Stimulated activated CD8-positive, alpha-beta memory T cell treated with anti-CD3 and anti-CD28 coated beads, Interleukin-15, amount 100 ng/mL, for 24 hours (primary cell): ENCODE results near the gene EEF1AKMT4.

Source experiments
- DNase-seq: peaks from one replicate; pipeline ENCODE4 v3.0.0-alpha.2; 2020; ENCODE audit warnings: low read depth

EEF1AKMT4 gene

GRCh38 chr3:184235381-184236032, 14.0 kb upstream of the EEF1AKMT4 start:
- DNase-seq: no peak

- DNase-seq: no peak
These were observed 13.4 kb upstream of the EEF1AKMT4 start for GRCh38 chr3:184236033-184236410.

- DNase-seq: no peak
These were observed 12.8 kb upstream of the EEF1AKMT4 start for GRCh38 chr3:184236636-184237035.

- DNase-seq: no peak
These were observed 12.3 kb upstream of the EEF1AKMT4 start for GRCh38 chr3:184237211-184237610.

- no peak for DNase-seq
These were observed 11.7 kb upstream of the EEF1AKMT4 start for GRCh38 chr3:184237807-184238206.

GRCh38 chr3:184238246-184238818, 11.1 kb upstream of the EEF1AKMT4 start:
- no peak for DNase-seq

- DNase-seq: no peak
These were observed 10.3 kb upstream of the EEF1AKMT4 start for GRCh38 chr3:184239221-184239620.

- no peak for DNase-seq
These were observed 9.8 kb upstream of the EEF1AKMT4 start for GRCh38 chr3:184239708-184240107.

- DNase-seq: no peak
These were observed 8.9 kb upstream of the EEF1AKMT4 start for GRCh38 chr3:184240384-184241140.

- no peak for DNase-seq
These were observed 8.4 kb upstream of the EEF1AKMT4 start for GRCh38 chr3:184241141-184241446.

GRCh38 chr3:184241447-184242296, 7.8 kb upstream of the EEF1AKMT4 start:
- no peak for DNase-seq

- no peak for DNase-seq
These were observed 7.2 kb upstream of the EEF1AKMT4 start for GRCh38 chr3:184242297-184242685.

- peak; percentile 82 for DNase-seq
These were observed 739 bp upstream of the EEF1AKMT4 start, which contains the start of gene ALG3 for GRCh38 chr3:184248454-184249411. Gene ALG3, minus strand, starts transcription at chr3:184248962. Its CDS starts 22 bp downstream, at chr3:184248940.

- DNase-seq: peak; percentile 63
These were observed 826 bp downstream of the EEF1AKMT4 start for GRCh38 chr3:184250167-184250828.

- DNase-seq: no peak
These were observed 6.0 kb downstream of the EEF1AKMT4 start for GRCh38 chr3:184255291-184256039.

GRCh38 chr3:184257083-184257915, 7.8 kb downstream of the EEF1AKMT4 start:
- no peak for DNase-seq

GRCh38 chr3:184258926-184259325, 9.5 kb downstream of the EEF1AKMT4 start:
- no peak for DNase-seq

GRCh38 chr3:184259396-184259877, 10.0 kb downstream of the EEF1AKMT4 start:
- no peak for DNase-seq
